HEK293 (cell line): ENCODE measurements around the gene PHAF1.

Source experiments
- CTCF ChIA-PET: fragments of 350-600 bp; formaldehyde crosslinking; extraction: SDS; loops from one replicate; lab custom pipeline; 2021; ENCODE audit warnings: antibody characterized with exemption; lab: Yijun Ruan, JAX
- POLR2A ChIA-PET: fragments of 300-600 bp; formaldehyde crosslinking; extraction: SDS; loops from one replicate; lab custom pipeline; 2020; ENCODE audit warnings: antibody characterized with exemption, inconsistent platforms; lab: Yijun Ruan, JAX
- H3K27ac ChIP-seq: fragments of 200-500 bp; sonication (Bioruptor generic); 2 replicates; pipeline ENCODE4 v1.5.1; 2014; ENCODE audit warnings: low read depth, low read length, control low read depth, inconsistent platforms; ENCODE audit errors: extremely low read depth
- H3K36me3 ChIP-seq, 2 experiments: fragments of 200-500 bp in 1 of 2; sonication (Bioruptor generic) in 1 of 2; 1 replicate in 1 of 2; 2 replicates in 1 of 2; pipeline ENCODE4 v1.5.1; 2014 to 2017; ENCODE audit warnings: inconsistent platforms in 2 of 2, low read length in 2 of 2; ENCODE audit not compliant: control insufficient read depth in 2 of 2, insufficient read depth in 1 of 2
- H3K4me1 ChIP-seq: fragments of 200-500 bp; sonication (Bioruptor generic); 2 replicates; pipeline ENCODE4 v1.5.1; 2014; ENCODE audit warnings: mild to moderate bottlenecking, low read length, inconsistent platforms; ENCODE audit not compliant: control insufficient read depth, insufficient read depth
- H3K4me3 ChIP-seq: 2 replicates; pipeline ENCODE4 v1.5.1; 2011; ENCODE audit warnings: low read depth, mild to moderate bottlenecking, control low read depth, low read length, moderate library complexity
- H3K9me3 ChIP-seq: fragments of 200-500 bp; sonication (Bioruptor generic); 2 replicates; pipeline ENCODE4 v1.5.1; 2014; ENCODE audit warnings: low read depth, low read length, inconsistent platforms; ENCODE audit not compliant: control insufficient read depth, insufficient read depth
- EGR2 ChIP-seq: fragments of 450-650 bp; formaldehyde crosslinking; IDR thresholded peaks from 2 replicates; pipeline ENCODE4 v1.5.1; 2016; ENCODE audit warnings: low read depth, missing biosample characterization, missing genetic modification characterization
- GLIS2 ChIP-seq: fragments of 450-650 bp; formaldehyde crosslinking; IDR thresholded peaks from 2 replicates; pipeline ENCODE4 v1.5.1; 2016; ENCODE audit warnings: missing biosample characterization, missing genetic modification characterization
- IKZF3 ChIP-seq: fragments of 450-650 bp; IDR thresholded peaks from 2 replicates; pipeline ENCODE4 v1.5.0; 2018; ENCODE audit warnings: missing biosample characterization, mild to moderate bottlenecking, missing genetic modification characterization, moderate library complexity
- KLF16 ChIP-seq: fragments of 450-650 bp; formaldehyde crosslinking; IDR thresholded peaks from 2 replicates; pipeline ENCODE4 v1.5.1; 2017; ENCODE audit warnings: missing biosample characterization, missing genetic modification characterization
- MZF1 ChIP-seq: fragments of 450-650 bp; formaldehyde crosslinking; IDR thresholded peaks from 2 replicates; pipeline ENCODE4 v1.5.1; 2017; ENCODE audit warnings: missing biosample characterization, missing genetic modification characterization, borderline replicate concordance
- PATZ1 ChIP-seq: fragments of 450-650 bp; formaldehyde crosslinking; IDR thresholded peaks from 2 replicates; pipeline ENCODE4 v1.5.1; 2016; ENCODE audit warnings: missing biosample characterization, missing genetic modification characterization
- SP7 ChIP-seq: fragments of 450-650 bp; formaldehyde crosslinking; IDR thresholded peaks from 2 replicates; pipeline ENCODE4 v1.5.1; 2016; ENCODE audit warnings: missing biosample characterization, missing genetic modification characterization
- TRIM28 ChIP-seq: IDR thresholded peaks from 2 replicates; pipeline ENCODE4 v1.6.1; 2011; ENCODE audit warnings: low read length, control low read depth, borderline replicate concordance
- ZBTB21 ChIP-seq: fragments of 450-650 bp; formaldehyde crosslinking; IDR thresholded peaks from 2 replicates; pipeline ENCODE4 v1.5.1; 2017; ENCODE audit warnings: missing biosample characterization, missing genetic modification characterization
- ZBTB8A ChIP-seq: fragments of 450-650 bp; formaldehyde crosslinking; IDR thresholded peaks from 2 replicates; pipeline ENCODE4 v1.5.1; 2016; ENCODE audit warnings: missing biosample characterization, missing genetic modification characterization
- ZNF114 ChIP-seq: fragments of 450-650 bp; formaldehyde crosslinking; IDR thresholded peaks from 2 replicates; pipeline ENCODE4 v1.5.0; 2017; ENCODE audit warnings: missing biosample characterization, missing genetic modification characterization
- ZNF148 ChIP-seq: fragments of 450-650 bp; formaldehyde crosslinking; IDR thresholded peaks from 2 replicates; pipeline ENCODE4 v1.5.0; 2017; ENCODE audit warnings: missing biosample characterization, missing genetic modification characterization, borderline replicate concordance
- ZNF157 ChIP-seq: fragments of 450-650 bp; formaldehyde crosslinking; IDR thresholded peaks from 2 replicates; pipeline ENCODE4 v1.5.1; 2016; ENCODE audit warnings: missing biosample characterization, missing genetic modification characterization
- ZNF169 ChIP-seq: fragments of 450-650 bp; formaldehyde crosslinking; IDR thresholded peaks from 2 replicates; pipeline ENCODE4 v1.5.1; 2016; ENCODE audit warnings: missing biosample characterization, missing genetic modification characterization
- ZNF280C ChIP-seq: fragments of 450-650 bp; formaldehyde crosslinking; IDR thresholded peaks from 2 replicates; pipeline ENCODE4 v1.5.1; 2016; ENCODE audit warnings: missing biosample characterization, missing genetic modification characterization
- ZNF335 ChIP-seq: fragments of 450-650 bp; formaldehyde crosslinking; conservative IDR thresholded peaks from 2 replicates; pipeline ENCODE4 v1.5.1; 2016; ENCODE audit warnings: missing biosample characterization, missing genetic modification characterization
- ZNF341 ChIP-seq: fragments of 450-650 bp; formaldehyde crosslinking; IDR thresholded peaks from 2 replicates; pipeline ENCODE4; 2016; ENCODE audit warnings: low read depth, missing biosample characterization, missing genetic modification characterization
- ZNF354C ChIP-seq: fragments of 450-650 bp; formaldehyde crosslinking; IDR thresholded peaks from 2 replicates; pipeline ENCODE4 v1.5.1; 2016; ENCODE audit warnings: missing biosample characterization, missing genetic modification characterization, low read depth, borderline replicate concordance
- ZNF37A ChIP-seq: fragments of 450-650 bp; IDR thresholded peaks from 2 replicates; pipeline ENCODE4 v1.5.1; 2018; ENCODE audit warnings: missing biosample characterization, missing genetic modification characterization
- ZNF404 ChIP-seq: fragments of 450-650 bp; formaldehyde crosslinking; IDR thresholded peaks from 2 replicates; pipeline ENCODE4 v1.5.1; 2017; ENCODE audit warnings: missing biosample characterization, missing genetic modification characterization
- ZNF529 ChIP-seq: fragments of 450-650 bp; formaldehyde crosslinking; IDR thresholded peaks from 2 replicates; pipeline ENCODE4 v1.5.1; 2017; ENCODE audit warnings: missing genetic modification characterization, missing biosample characterization; ENCODE audit not compliant: insufficient replicate concordance
- ZNF549 ChIP-seq: fragments of 450-650 bp; IDR thresholded peaks from 2 replicates; pipeline ENCODE4 v1.5.1; 2018; ENCODE audit warnings: missing biosample characterization, missing genetic modification characterization, mild to moderate bottlenecking, inconsistent platforms, moderate library complexity
- ZNF621 ChIP-seq: fragments of 450-650 bp; formaldehyde crosslinking; IDR thresholded peaks from 2 replicates; pipeline ENCODE4 v1.5.1; 2017; ENCODE audit warnings: missing biosample characterization, missing genetic modification characterization
- ZNF677 ChIP-seq: fragments of 450-650 bp; IDR thresholded peaks from 2 replicates; pipeline ENCODE4 v1.5.0; 2018; ENCODE audit warnings: missing biosample characterization, mild to moderate bottlenecking, missing genetic modification characterization, moderate library complexity
- ZNF792 ChIP-seq: fragments of 450-650 bp; formaldehyde crosslinking; IDR thresholded peaks from 2 replicates; pipeline ENCODE4 v1.5.1; 2016; ENCODE audit warnings: missing biosample characterization, missing genetic modification characterization
- TF ChIP-seq, protein P1 (sequence below): fragments of 450-650 bp; formaldehyde crosslinking; IDR thresholded peaks from 2 replicates; pipeline ENCODE4 v1.5.1; 2016; ENCODE audit warnings: missing biosample characterization, missing genetic modification characterization, low read depth
- TF ChIP-seq, protein P2 (sequence below): fragments of 450-650 bp; formaldehyde crosslinking; optimal IDR thresholded peaks from 2 replicates; pipeline ENCODE3; 2016; ENCODE audit warnings: missing biosample characterization, mild to moderate bottlenecking, missing genetic modification characterization

The PHAF1 gene

GRCh38 chr16:67114793-67115192, 5.1 kb downstream of the PHAF1 start:
- POLR2A ChIA-PET: no interaction called here
- Histone ChIP-seq H3K36me3 (peaks cover 0 to 38% of the 10 kb centered on the region in 2 experiments), H3K27ac (no peak overlapping the region), H3K9me3 (no peaks in the 10 kb centered on the region), H3K4me3 (no peak overlapping the region), H3K4me1 (peaks cover 3% of the 10 kb centered on the region; the same call in 1 of the 2 replicates)
- TF ChIP-seq ZNF404 (tag by site-specific recombination): no peak
- no peak for TF ChIP-seq ZNF621 (tag by site-specific recombination)
- TF ChIP-seq, protein P1, sequence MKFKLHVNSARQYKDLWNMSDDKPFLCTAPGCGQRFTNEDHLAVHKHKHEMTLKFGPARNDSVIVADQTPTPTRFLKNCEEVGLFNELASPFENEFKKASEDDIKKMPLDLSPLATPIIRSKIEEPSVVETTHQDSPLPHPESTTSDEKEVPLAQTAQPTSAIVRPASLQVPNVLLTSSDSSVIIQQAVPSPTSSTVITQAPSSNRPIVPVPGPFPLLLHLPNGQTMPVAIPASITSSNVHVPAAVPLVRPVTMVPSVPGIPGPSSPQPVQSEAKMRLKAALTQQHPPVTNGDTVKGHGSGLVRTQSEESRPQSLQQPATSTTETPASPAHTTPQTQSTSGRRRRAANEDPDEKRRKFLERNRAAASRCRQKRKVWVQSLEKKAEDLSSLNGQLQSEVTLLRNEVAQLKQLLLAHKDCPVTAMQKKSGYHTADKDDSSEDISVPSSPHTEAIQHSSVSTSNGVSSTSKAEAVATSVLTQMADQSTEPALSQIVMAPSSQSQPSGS (tag by site-specific recombination): no peak
- no peak for TF ChIP-seq GLIS2 (tag by site-specific recombination)
- TF ChIP-seq ZNF354C: no peak
- TF ChIP-seq ZNF341 (tag by site-specific recombination): no peak
- TF ChIP-seq ZNF114 (tag by site-specific recombination): no peak
- TF ChIP-seq ZNF792 (tag by site-specific recombination): no peak
- no peak for TF ChIP-seq ZNF529 (tag by site-specific recombination)
- no peak for TF ChIP-seq ZNF169 (tag by site-specific recombination)
- no peak for TF ChIP-seq SP7 (tag by site-specific recombination)
- TF ChIP-seq KLF16 (tag by site-specific recombination): no peak
- TF ChIP-seq ZNF37A (tag by site-specific recombination): no peak
- TF ChIP-seq ZNF148 (tag by site-specific recombination): no peak
- no peak for TF ChIP-seq EGR2 (tag by site-specific recombination)
- CTCF ChIA-PET: interaction anchor here (0.6 to 2.0 kb wide), 5 partner anchors 11 to 243 kb away, joined by 3 to 6 read pairs (median 4); no protein-coding TSS in a partner anchor

DNA sequence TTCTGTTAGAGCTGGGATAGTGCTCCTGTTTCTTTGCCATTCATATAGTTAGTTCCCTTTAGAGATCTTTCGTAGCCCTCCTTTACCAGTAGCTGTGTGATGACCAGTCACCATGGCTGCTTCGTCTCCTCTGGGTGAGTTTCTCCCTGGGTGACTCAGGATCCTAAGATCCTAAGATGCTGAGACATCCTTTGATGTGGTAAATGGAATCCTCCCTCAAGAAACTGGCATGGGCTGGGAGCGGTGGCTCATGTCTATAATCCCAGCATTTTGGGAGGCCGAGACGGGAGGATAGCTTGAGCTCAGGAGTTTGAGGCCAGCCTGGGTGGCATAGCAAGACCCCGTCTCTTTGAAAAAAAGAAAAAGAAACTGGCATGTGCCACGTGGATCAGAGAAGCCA, 5.9 kb downstream of the PHAF1 start:
- H3K9me3 ChIP-seq: no peaks in the 10 kb centered on the region
- POLR2A ChIA-PET: interaction anchor here (0.5 kb wide), 1 partner anchor 40 kb away, joined by 4 read pairs; no protein-coding TSS in a partner anchor
- CTCF ChIA-PET: interaction anchor here (0.7 to 2.0 kb wide), 4 partner anchors 10 to 159 kb away, joined by 3 to 6 read pairs (median 4); no protein-coding TSS in a partner anchor
- no peak overlapping the region for H3K4me3 ChIP-seq
- H3K4me1 ChIP-seq: peaks cover 3% of the 10 kb centered on the region; the same call in 1 of the 2 replicates
- H3K27ac ChIP-seq: no peak overlapping the region
- peaks cover 0 to 46% of the 10 kb centered on the region in 2 experiments for H3K36me3 ChIP-seq
- no peak for TF ChIP-seq ZNF549 (tag by site-specific recombination)
- no peak for TF ChIP-seq ZBTB8A (tag by site-specific recombination)
- TF ChIP-seq ZNF280C: no peak
- TF ChIP-seq ZNF157 (tag by site-specific recombination): no peak
- no peak for TF ChIP-seq TRIM28
- no peak for TF ChIP-seq ZNF335 (tag by site-specific recombination)
- TF ChIP-seq MZF1: no peak
- TF ChIP-seq ZNF677 (tag by site-specific recombination): no peak
- TF ChIP-seq, protein P2, sequence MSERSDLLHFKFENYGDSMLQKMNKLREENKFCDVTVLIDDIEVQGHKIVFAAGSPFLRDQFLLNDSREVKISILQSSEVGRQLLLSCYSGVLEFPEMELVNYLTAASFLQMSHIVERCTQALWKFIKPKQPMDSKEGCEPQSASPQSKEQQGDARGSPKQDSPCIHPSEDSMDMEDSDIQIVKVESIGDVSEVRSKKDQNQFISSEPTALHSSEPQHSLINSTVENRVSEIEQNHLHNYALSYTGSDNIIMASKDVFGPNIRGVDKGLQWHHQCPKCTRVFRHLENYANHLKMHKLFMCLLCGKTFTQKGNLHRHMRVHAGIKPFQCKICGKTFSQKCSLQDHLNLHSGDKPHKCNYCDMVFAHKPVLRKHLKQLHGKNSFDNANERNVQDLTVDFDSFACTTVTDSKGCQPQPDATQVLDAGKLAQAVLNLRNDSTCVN (tag by site-specific recombination): no peak
- no peak for TF ChIP-seq PATZ1 (tag by site-specific recombination)
- no peak for TF ChIP-seq ZBTB21 (tag by site-specific recombination)
- no peak for TF ChIP-seq IKZF3 (tag by site-specific recombination)
- no peak for TF ChIP-seq ZNF341 (tag by site-specific recombination)
